ENCODE data around the gene OSMR.

The OSMR gene

DNA sequence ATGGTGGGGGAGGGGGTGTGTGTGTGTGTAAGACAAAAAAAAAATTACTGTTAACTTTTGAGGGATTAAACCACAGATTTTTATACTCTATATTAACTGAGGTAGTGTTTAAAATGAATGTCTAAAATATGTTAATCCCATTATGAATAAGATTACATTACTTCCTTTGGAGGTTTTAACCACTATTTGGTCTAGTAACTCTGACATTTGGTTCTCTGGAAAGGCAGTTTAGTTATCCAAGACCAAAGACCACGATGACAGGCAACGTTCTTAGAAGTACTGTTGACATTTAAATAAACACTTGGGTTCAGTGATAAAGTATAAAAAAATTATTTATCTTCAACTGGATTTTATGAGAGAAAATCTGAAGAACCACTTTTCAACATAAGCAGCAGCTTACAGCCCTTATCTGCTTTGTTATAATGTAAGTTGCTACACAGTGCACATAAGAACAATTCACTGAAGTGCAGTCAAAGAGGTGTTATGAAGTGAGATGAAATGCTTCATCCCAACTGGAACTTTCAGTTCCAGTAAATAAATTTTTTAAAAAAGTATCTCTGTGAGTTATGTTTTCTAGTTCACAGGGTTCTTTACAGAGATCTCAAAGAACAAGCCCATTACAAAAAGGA lies 94.5 kb downstream of the OSMR start:
- Histone ChIP-seq H3K79me2 (no peaks in the 10 kb centered on the region), H3K4me2 (ENCODE audit: low read length) (no peak overlapping the region), H3K4me1 (no peaks in the 10 kb centered on the region), H3K4me3 (ENCODE audit: low read depth, low read length) (no peak overlapping the region), H3K9me3 (ENCODE audit: control insufficient read depth, low read length) (no peaks in the 10 kb centered on the region), H3K9ac (no peak overlapping the region), H3K27me3 (ENCODE audit: control insufficient read depth, insufficient read depth, low read length) (no peaks in the 10 kb centered on the region), H3K27ac (no peak overlapping the region), H3K36me3 (ENCODE audit: control insufficient read depth, insufficient read depth, low read length) (no peaks in the 10 kb centered on the region), H2AFZ (no peak overlapping the region)
- TF ChIP-seq, protein P1, sequence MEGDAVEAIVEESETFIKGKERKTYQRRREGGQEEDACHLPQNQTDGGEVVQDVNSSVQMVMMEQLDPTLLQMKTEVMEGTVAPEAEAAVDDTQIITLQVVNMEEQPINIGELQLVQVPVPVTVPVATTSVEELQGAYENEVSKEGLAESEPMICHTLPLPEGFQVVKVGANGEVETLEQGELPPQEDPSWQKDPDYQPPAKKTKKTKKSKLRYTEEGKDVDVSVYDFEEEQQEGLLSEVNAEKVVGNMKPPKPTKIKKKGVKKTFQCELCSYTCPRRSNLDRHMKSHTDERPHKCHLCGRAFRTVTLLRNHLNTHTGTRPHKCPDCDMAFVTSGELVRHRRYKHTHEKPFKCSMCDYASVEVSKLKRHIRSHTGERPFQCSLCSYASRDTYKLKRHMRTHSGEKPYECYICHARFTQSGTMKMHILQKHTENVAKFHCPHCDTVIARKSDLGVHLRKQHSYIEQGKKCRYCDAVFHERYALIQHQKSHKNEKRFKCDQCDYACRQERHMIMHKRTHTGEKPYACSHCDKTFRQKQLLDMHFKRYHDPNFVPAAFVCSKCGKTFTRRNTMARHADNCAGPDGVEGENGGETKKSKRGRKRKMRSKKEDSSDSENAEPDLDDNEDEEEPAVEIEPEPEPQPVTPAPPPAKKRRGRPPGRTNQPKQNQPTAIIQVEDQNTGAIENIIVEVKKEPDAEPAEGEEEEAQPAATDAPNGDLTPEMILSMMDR (IDR thresholded peaks at IDR 0.05): no peak

DNA sequence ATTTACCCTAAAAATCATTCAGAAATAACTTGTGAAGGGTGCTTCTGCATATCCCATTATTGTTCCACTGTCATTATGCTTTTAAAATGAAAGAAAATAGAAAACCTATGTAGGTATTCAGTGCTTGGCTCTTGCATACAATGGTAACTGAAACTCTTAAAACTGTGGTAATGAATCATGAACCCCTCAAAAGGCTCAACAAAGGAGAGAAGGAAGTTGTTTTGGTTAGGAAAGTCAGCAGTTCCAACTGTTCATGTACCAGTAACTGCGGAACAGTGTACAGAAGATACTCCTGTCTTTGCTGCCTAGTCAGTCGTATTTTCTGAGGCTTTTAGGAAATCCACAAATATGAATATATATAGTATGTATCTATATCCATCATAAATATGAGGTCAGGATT lies 96.1 kb downstream of the OSMR start:
- no peaks in the 10 kb centered on the region for H3K9me3 ChIP-seq (ENCODE audit: control insufficient read depth, low read length)
- H2AFZ ChIP-seq: no peak overlapping the region
- no peak overlapping the region for H3K27ac ChIP-seq
- TF ChIP-seq, protein P1 (IDR thresholded peaks at IDR 0.05): no peak
- no peaks in the 10 kb centered on the region for H3K27me3 ChIP-seq (ENCODE audit: control insufficient read depth, insufficient read depth, low read length)
- H3K4me3 ChIP-seq (ENCODE audit: low read depth, low read length): no peak overlapping the region
- no peak overlapping the region for H3K4me2 ChIP-seq (ENCODE audit: low read length)
- H3K79me2 ChIP-seq: no peaks in the 10 kb centered on the region
- H3K4me1 ChIP-seq: no peaks in the 10 kb centered on the region
- no peaks in the 10 kb centered on the region for H3K36me3 ChIP-seq (ENCODE audit: control insufficient read depth, insufficient read depth, low read length)
- no peak overlapping the region for H3K9ac ChIP-seq

DNA sequence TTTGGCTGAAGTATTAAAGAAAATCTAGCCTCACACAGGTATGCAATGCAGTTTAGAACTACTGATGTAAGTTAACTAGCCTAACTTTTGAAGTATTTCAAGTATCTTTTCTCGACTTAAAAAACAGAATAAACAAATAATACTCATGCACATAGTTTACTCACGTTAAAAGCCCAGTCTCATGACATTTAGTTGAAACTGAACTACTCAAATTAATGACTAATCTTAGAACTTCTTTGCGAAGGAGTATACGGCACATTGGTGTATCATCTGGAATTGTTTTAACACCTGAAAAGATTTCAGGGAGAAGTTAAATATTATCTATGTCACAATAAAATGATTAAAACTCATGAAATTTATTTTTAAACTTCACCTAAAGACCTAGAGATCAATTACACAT lies 98.5 kb downstream of the OSMR start:
- H3K9me3 ChIP-seq (ENCODE audit: control insufficient read depth, low read length): no peaks in the 10 kb centered on the region
- no peaks in the 10 kb centered on the region for H3K79me2 ChIP-seq
- no peak overlapping the region for H3K4me3 ChIP-seq (ENCODE audit: low read depth, low read length)
- TF ChIP-seq, protein P1 (IDR thresholded peaks at IDR 0.05): no peak
- H3K9ac ChIP-seq: no peak overlapping the region
- no peak overlapping the region for H2AFZ ChIP-seq
- H3K27ac ChIP-seq: no peak overlapping the region
- H3K4me1 ChIP-seq: no peaks in the 10 kb centered on the region
- no peak overlapping the region for H3K4me2 ChIP-seq (ENCODE audit: low read length)
- H3K36me3 ChIP-seq (ENCODE audit: control insufficient read depth, insufficient read depth, low read length): no peaks in the 10 kb centered on the region
- no peaks in the 10 kb centered on the region for H3K27me3 ChIP-seq (ENCODE audit: control insufficient read depth, insufficient read depth, low read length)

DNA sequence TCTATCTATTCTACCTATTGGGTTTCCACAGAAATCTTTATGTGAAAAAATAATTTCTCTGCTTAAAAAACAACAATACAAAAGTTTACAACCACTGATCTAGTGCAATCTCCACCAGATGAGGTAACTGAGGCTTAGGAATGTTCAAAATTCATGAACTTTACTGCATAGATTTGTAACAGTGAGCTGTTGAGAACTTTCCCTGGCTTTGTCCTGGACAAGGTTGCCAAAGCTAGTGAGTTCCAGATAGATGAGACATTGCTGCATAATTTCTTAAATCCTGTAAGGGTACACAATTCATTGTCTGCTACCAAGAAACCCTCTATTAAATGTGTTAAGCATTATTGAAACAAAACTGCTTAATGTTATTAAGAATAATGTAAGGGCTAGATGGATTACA lies 102.7 kb downstream of the OSMR start:
- Histone ChIP-seq H3K36me3 (ENCODE audit: control insufficient read depth, insufficient read depth, low read length) (no peaks in the 10 kb centered on the region), H2AFZ (no peak overlapping the region)

More for the DNA sequence above, 102.7 kb downstream of the OSMR start:
- Histone ChIP-seq H3K9ac (no peak overlapping the region), H3K27me3 (ENCODE audit: control insufficient read depth, insufficient read depth, low read length) (no peaks in the 10 kb centered on the region), H3K9me3 (ENCODE audit: control insufficient read depth, low read length) (no peaks in the 10 kb centered on the region), H3K4me1 (no peaks in the 10 kb centered on the region), H3K4me2 (ENCODE audit: low read length) (no peak overlapping the region), H3K79me2 (no peaks in the 10 kb centered on the region), H3K4me3 (ENCODE audit: low read depth, low read length) (no peak overlapping the region), H3K27ac (no peak overlapping the region)
- TF ChIP-seq, protein P1 (IDR thresholded peaks at IDR 0.05): no peak
